GM18870 (cell line): ENCODE measurements around the gene PJVK.
A peak's percentile ranks its signal among the peaks of the same experiment; 100 is the strongest.
"Not testable (repeated sequence)": the region's sequence is repeated elsewhere in the genome, so short reads cannot be mapped to it uniquely, and the experiment has no call there.

Experiments
- ATAC-seq: cut with Tn5 transposase; IDR thresholded peaks from one replicate; pipeline ENCODE4 v1.9.1; 2021; ENCODE audit warnings: moderate library complexity; ENCODE audit not compliant: unreplicated experiment

PJVK gene

GRCh38 chr2:178429336-178429735 lies 21.8 kb upstream of the PJVK start:
- ATAC-seq, result no peak

GRCh38 chr2:178436662-178437061 lies 14.5 kb upstream of the PJVK start:
- no peak for ATAC-seq

- ATAC-seq, result no peak
Measured at GRCh38 chr2:178441426-178441825, 9.8 kb upstream of the PJVK start.

- ATAC-seq, result no peak
Measured at GRCh38 chr2:178448968-178449661, 2.1 kb upstream of the PJVK start.

GRCh38 chr2:178449700-178450523 lies 1.3 kb upstream of the PJVK start:
- no peak for ATAC-seq

- ATAC-seq, result peak; percentile 39
Measured at GRCh38 chr2:178450524-178450773, 729 bp upstream of the PJVK start.

GRCh38 chr2:178452334-178452733 lies 1.2 kb downstream of the PJVK start:
- no peak for ATAC-seq

GRCh38 chr2:178452870-178453269 lies 1.7 kb downstream of the PJVK start:
- ATAC-seq, result no peak

GRCh38 chr2:178455947-178456346 lies 4.8 kb downstream of the PJVK start:
- ATAC-seq, result no peak

- ATAC-seq, result no peak
Measured at GRCh38 chr2:178457390-178457886, 6.3 kb downstream of the PJVK start.

GRCh38 chr2:178469219-178469849 lies 18.2 kb downstream of the PJVK start:
- ATAC-seq, result no peak

GRCh38 chr2:178471313-178471712 lies 20.1 kb downstream of the PJVK start:
- not testable (repeated sequence) for ATAC-seq

GRCh38 chr2:178473373-178473772 lies 22.2 kb downstream of the PJVK start:
- ATAC-seq, result no peak

GRCh38 chr2:178473931-178474330 lies 22.8 kb downstream of the PJVK start:
- ATAC-seq, result no peak

- ATAC-seq, result no peak
Measured at GRCh38 chr2:178474560-178474959, 23.4 kb downstream of the PJVK start.

GRCh38 chr2:178476477-178476876 lies 25.3 kb downstream of the PJVK start:
- no peak for ATAC-seq

GRCh38 chr2:178477443-178478129 lies 26.4 kb downstream of the PJVK start:
- no peak for ATAC-seq

- no peak for ATAC-seq
Measured at GRCh38 chr2:178478130-178478438, 26.9 kb downstream of the PJVK start.

- peak; percentile 41 for ATAC-seq
Measured at GRCh38 chr2:178478439-178479274, 27.5 kb downstream of the PJVK start, which contains the start of gene FKBP7. Gene FKBP7, minus strand, starts transcription at chr2:178478600. Its CDS starts 101 bp downstream, at chr2:178478499.

GRCh38 chr2:178479275-178479616 lies 28.1 kb downstream of the PJVK start:
- no peak for ATAC-seq

- no peak for ATAC-seq
Measured at GRCh38 chr2:178479758-178480226, 28.6 kb downstream of the PJVK start.
